Kidney (tissue), 14 donors: Measurements from ENCODE around the gene IFT52. TPM values are rescaled to one million over a fixed set of nuclear protein-coding genes. Genes with fewer than 3 reads are reported as not detected.

ENCODE experiments used
- DNase-seq, 5 donors: peaks; one replicate each; pipeline ENCODE4 v3.0.0-alpha.2; 2013 to 2020
- FAIRE-seq: peaks from 2 replicates; lab custom pipeline; 2012; peaks lifted over from hg19 to GRCh38; lab: Jason Lieb, UNC
- H3K27ac ChIP-seq, 2 donors: one replicate each; pipeline ENCODE4 v1.7.0; 2013; ENCODE audit warnings: low read depth in 2 of 2, low read length in 2 of 2, inconsistent platforms in 1 of 2
- H3K27me3 ChIP-seq: one replicate; pipeline ENCODE4 v1.7.1; 2013; ENCODE audit warnings: low read length, inconsistent platforms; ENCODE audit not compliant: control insufficient read depth, insufficient read depth
- H3K36me3 ChIP-seq, 3 donors: one replicate each; pipeline versions ENCODE4 v1.7.0 to v1.7.1; 2013; ENCODE audit warnings: low read length in 3 of 3, control low read depth in 1 of 3, inconsistent platforms in 1 of 3; ENCODE audit not compliant: insufficient read depth in 3 of 3, control insufficient read depth in 2 of 3
- H3K4me1 ChIP-seq, 3 donors: one replicate each; pipeline versions ENCODE4 v1.7.0 to v1.7.1; 2013; ENCODE audit warnings: low read length in 3 of 3, inconsistent platforms in 1 of 3, low read depth in 1 of 3; ENCODE audit not compliant: control insufficient read depth in 2 of 3, insufficient read depth in 2 of 3
- H3K4me3 ChIP-seq, 3 donors: one replicate each; pipeline versions ENCODE4 v1.7.0 to v1.8.1; 2013; ENCODE audit warnings: low read length in 3 of 3, control low read depth in 1 of 3, inconsistent platforms in 1 of 3
- H3K9ac ChIP-seq, 3 donors: one replicate each; pipeline versions ENCODE4 v1.7.0 to v1.7.1; 2013; ENCODE audit warnings: low read length in 3 of 3, control low read depth in 1 of 3, inconsistent platforms in 1 of 3
- H3K9me3 ChIP-seq, 3 donors: one replicate each; pipeline versions ENCODE4 v1.7.0 to v1.7.1; 2013; ENCODE audit warnings: low read length in 3 of 3, control low read depth in 1 of 3, inconsistent platforms in 1 of 3; ENCODE audit not compliant: control insufficient read depth in 2 of 3, insufficient read depth in 1 of 3
- intact Hi-C: fragments of 100-400 bp; cut with DNase I; formaldehyde crosslinking; loops from one replicate; pipeline ENCODE4 v1.11.1; 2022
- polyA plus RNA-seq: library from polyadenylated mRNA; stranded (reverse); fragments of 350-450 nt; fragmentation: Illumina TruSeq; extraction: RNeasy Lipid Tissue Mini Kit (QIAGEN cat#74804); gene quantifications from one replicate; pipeline ENCODE4 v1.2.3, GENCODE V29; 2014; ENCODE audit warnings: low read depth, low replicate concordance; ENCODE audit not compliant: insufficient read depth
- total RNA-seq: library from RNA; stranded (reverse); fragmentation: NEBNext Ultra II Directional; extraction: Animal tissue kit (Norgen Biotek cat#: 25700); gene quantifications from one replicate; pipeline ENCODE4 v1.2.1, GENCODE V29; 2021
- TF ChIP-seq, protein P1 (sequence below): IDR thresholded peaks from 3 replicates; pipeline ENCODE4 v1.5.1; 2012; ENCODE audit warnings: mild to moderate bottlenecking, moderate library complexity, borderline replicate concordance; ENCODE audit not compliant: insufficient read depth; ENCODE audit errors: extremely low read depth
- donor health status: control.
- donor health status: control.
- donor health status: control.
- donor health status: control.
- donor health status: control.
- donor health status: DM: yes; HTN: yes; CAD: no.
- donor health status: Normal renal cell carcinoma (clear cell type).

Gene IFT52
- total and polyA plus RNA-seq, 2 donors from 2014 or later = 27.0 to 35.2 TPM

DNA sequence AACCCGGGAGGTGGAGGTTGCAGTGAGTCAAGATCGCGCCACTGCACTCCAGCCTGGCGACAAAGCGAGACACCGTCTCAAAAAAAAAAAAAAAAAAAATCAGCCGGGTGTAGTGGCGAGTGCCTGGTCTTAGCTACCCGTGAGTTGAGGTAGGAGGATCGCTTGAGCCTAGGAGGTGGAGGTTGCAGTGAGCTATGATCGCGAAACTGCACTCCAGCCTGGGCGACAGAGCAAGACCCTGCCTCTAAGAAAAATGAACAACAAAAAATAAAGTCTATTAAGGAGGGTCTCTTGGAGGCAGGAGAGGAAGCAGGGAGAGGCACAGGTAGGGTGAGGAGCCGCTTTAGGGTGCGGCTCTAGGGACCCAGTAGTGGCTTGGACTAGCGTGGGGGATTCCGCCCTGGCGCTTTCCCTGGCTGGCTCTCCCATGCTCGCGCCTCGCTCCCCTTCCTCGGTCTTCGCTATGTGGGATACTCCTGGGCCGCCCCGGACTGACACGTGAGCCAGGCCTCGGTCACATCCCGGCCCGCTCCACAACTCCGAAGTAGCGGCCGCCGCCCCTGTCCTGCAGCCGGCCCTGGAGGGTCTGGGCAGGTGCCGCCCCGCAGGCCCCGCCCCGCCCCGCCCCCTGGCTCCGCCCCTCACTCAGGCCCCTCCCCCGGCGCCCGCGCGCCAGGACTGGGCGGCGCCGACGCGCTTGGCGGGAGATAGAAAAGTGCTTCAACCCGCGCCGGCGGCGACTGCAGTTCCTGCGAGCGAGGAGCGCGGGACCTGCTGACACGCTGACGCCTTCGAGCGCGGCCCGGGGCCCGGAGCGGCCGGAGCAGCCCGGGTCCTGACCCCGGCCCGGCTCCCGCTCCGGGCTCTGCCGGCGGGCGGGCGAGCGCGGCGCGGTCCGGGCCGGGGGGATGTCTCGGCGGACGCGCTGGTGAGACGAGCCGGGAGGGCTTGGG lies 75.9 kb downstream of the IFT52 start, which contains the start of gene MYBL2:
Gene MYBL2, plus strand, starts transcription at position 739 of the 953 bp plus-strand sequence. Its CDS starts 170 bp downstream, at position 909.
- Histone ChIP-seq H3K9me3 (no peaks in the 10 kb centered on the region), H3K4me3 (peak within 1 kb of the TSS in 2 of 3 donors; percentile 20 to 38), H3K27ac (no peak within 1 kb of the TSS), H3K4me1 (peaks cover 0 to 4% (median 0%) of the 10 kb centered on the region in 3 donors), H3K27me3 (no peaks in the 10 kb centered on the region), H3K9ac (no peak within 1 kb of the TSS), H3K36me3 (no peaks in the 10 kb centered on the region)
- intact Hi-C loops = no loop called here
- DNase-seq (peak; percentile 75 to 91 (median 82)), FAIRE-seq (no peak)
- TF ChIP-seq, protein P1, sequence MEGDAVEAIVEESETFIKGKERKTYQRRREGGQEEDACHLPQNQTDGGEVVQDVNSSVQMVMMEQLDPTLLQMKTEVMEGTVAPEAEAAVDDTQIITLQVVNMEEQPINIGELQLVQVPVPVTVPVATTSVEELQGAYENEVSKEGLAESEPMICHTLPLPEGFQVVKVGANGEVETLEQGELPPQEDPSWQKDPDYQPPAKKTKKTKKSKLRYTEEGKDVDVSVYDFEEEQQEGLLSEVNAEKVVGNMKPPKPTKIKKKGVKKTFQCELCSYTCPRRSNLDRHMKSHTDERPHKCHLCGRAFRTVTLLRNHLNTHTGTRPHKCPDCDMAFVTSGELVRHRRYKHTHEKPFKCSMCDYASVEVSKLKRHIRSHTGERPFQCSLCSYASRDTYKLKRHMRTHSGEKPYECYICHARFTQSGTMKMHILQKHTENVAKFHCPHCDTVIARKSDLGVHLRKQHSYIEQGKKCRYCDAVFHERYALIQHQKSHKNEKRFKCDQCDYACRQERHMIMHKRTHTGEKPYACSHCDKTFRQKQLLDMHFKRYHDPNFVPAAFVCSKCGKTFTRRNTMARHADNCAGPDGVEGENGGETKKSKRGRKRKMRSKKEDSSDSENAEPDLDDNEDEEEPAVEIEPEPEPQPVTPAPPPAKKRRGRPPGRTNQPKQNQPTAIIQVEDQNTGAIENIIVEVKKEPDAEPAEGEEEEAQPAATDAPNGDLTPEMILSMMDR = no peak

DNA sequence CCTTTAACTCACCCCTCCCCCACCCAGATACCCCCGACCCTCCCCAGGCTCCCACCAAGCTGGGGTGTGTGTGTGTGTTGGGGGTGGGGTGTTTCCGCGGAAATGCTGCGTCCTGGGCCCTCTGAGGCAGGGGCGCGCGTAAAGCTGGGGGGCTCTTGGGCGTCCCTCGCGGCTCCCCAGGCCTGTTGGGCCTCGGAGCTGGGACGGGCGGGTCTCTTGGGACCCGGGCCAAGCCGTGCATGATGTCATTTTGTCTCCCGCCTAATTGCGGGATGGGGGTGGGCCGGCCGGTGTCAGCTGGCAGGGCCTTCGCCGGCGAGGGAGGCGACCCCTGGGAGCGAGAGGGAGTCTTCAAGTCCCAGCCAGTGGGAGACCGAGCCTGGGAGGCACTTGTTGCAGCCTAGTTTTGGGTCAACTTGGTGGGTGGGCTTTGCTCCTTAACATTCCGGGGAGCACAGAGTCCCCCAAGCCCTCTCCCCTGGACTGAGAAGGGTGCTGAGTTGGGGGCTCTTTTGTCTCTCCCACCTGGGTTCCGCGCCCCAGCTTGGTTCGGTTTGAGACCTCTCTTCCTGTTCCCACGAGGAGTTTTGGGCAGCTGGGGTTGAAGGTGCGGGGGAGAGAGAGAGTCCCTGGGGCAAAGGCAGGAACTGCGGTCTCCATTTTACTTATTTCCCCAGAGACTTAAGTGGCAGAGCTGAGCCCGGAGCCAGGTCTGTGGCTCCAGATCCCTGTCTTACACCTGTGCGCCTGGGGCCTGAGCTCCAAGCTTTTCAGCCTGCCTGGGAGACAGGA lies 76.8 kb downstream of the IFT52 start:
- Histone ChIP-seq H3K27ac (no peak overlapping the region), H3K4me1 (peaks cover 0 to 4% (median 0%) of the 10 kb centered on the region in 3 donors), H3K36me3 (no peaks in the 10 kb centered on the region), H3K4me3 (no peak overlapping the region), H3K9ac (no peak overlapping the region), H3K9me3 (no peaks in the 10 kb centered on the region), H3K27me3 (no peaks in the 10 kb centered on the region)
- peak in 4 of 5 donors; percentile 48 to 80 (median 59) for DNase-seq
- TF ChIP-seq, protein P1 = no peak
- FAIRE-seq = no peak
- intact Hi-C loops = no loop called here

DNA sequence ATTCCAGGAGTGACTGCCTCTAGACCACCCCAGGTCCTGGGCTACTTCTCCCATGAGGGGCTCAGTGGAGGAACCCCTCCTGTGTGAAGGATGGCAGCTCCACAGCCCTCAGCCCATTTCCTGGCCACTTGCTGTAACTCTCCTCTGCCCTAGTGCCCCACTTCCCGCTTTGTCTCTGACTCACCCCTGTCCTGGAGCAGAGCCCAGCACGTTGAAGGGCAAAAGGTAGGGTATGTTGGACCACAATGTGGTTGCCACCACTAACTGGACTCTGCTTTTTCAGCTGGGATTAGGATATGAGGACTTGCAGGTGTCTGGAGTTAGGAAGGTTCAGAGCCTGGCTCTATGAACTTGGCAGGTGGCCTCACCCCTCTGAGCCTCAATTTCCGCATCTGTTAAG lies 78.6 kb downstream of the IFT52 start:
- TF ChIP-seq, protein P1 = no peak
- Histone ChIP-seq H3K27me3 (no peaks in the 10 kb centered on the region), H3K9ac (no peak overlapping the region), H3K36me3 (no peaks in the 10 kb centered on the region), H3K9me3 (no peaks in the 10 kb centered on the region), H3K4me3 (no peak overlapping the region), H3K4me1 (peaks cover 0 to 4% (median 0%) of the 10 kb centered on the region in 3 donors), H3K27ac (no peak overlapping the region)
- intact Hi-C loops = no loop called here
- no peak for FAIRE-seq
- DNase-seq = no peak
